Stimulated activated naive CD4-positive, alpha-beta T cell treated with Interleukin-2 at 50 U/mL for 16 hours (primary cell): Measurements from ENCODE around the gene PRR12.

ENCODE experiments used
- DNase-seq: peaks from one replicate; lab custom pipeline; 2025; lab: John Stamatoyannopoulos, UW

The PRR12 gene

DNA sequence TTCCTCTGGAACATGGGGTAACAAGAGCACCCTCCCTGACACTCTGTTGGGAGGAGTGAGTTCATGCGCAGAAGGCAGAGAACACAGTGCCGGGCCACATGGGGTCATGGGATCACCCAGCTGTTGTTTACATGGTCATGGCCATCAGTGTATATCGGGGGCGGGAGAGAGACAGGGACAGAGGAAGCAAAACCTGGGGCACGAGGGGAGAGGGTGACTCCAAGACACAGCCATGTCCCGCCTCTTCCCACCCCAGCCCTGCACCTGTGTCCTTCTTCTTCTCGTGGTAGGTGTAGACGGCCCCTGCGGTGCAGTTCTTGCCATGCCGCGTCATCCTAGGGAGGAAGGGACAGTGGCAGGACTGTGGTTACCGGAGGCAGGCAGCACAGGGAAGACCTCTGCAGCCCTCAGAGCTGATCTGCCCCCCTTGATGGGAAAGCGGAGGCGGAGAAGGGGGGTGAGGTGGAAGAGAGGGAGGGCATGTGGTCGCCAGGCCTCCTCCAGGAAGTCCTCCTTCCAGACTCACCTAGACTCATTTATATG, 30.6 kb upstream of the PRR12 start:
- DNase-seq, result peak; percentile 51

DNA sequence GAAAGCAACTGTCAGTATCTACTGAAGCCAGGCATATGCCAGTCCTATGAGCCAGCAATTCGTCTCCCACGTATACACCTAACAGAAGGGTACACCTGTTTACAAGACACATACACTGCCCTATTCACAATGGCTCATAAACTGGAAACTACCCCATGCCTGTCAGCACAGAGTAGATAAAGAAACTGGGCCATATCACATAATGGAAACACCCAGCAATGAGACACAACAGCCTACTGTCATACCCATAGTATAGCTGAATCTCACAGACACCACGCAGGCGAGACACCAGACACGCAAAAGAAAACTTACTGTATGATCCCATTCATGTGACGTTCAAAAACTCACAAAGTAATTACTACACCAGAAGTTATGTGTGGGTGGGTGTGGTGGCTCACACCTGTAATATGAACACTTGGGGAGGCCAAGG, 26.4 kb upstream of the PRR12 start:
- DNase-seq, result peak; percentile 62

DNA sequence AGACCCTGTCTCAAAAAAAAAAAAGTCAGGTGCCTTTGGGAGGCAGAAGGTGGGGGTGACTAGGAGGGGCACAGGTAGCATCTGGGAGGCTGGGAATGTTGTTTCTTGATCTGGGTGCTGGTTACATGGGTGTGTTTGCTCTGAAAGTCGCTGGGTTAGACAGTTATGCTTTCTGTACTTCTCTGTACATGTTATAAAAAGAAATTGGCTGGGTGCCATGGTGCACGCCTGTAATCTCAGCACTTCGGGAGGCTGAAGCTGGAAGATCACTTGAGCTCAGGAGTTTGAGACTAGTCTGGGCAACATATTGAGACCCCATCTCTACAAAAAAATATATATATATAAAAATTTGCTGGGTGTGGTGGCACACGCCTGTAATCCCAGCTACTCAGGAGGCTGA, 25.7 kb upstream of the PRR12 start:
- DNase-seq, result no peak

DNA sequence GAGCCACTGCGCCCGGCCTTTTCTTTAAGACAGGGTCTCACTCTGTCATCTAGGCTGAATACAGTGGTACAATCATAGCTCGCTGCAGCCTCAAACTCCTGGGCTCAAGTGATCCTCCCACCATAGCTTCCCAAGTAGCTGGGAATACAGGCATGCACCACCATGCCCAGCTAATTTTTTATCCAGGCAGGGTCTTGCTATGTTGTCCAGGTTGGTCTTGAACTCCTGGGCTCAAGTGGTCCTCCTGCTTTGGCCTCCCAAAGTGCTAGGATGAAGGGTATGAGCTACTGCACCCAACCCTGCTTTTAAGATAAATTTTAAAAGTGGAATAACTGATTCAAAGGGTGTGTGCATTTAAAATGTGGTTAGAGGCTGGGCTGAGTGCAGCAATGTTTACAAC, 24.7 kb upstream of the PRR12 start:
- no peak for DNase-seq

DNA sequence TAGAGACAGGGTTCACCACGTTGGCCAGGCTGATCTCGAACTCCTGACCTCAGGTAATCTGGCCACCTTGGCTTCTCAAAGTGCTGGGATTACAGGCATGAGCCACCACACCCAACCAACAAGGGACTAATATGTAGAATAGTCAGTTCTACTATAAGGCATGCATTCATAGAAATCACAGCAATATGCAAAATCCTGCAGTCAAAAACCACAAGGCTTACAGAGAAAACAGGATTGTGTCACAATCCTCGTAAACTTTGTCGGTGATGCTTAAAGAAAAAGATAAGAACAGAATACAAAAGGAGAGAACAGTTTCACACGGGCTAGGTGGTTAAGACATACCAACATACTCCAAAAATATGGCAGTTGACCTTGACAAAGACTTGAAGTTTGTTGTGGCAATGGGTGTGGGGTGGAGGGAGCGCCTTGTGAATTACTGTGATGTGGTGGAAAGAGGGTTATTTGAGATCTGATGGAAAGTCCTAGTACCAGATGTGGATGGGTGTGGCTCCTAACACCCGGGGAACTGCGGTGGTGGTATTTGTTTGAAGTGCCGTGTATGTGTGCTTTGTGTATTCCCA, 23.0 kb upstream of the PRR12 start:
- DNase-seq, result peak; percentile 63

- DNase-seq, result peak; percentile 67
Measured at GRCh38 chr19:49570138-49570856, 20.7 kb upstream of the PRR12 start.

- no peak for DNase-seq
Measured at GRCh38 chr19:49570997-49571676, 19.8 kb upstream of the PRR12 start.

DNA sequence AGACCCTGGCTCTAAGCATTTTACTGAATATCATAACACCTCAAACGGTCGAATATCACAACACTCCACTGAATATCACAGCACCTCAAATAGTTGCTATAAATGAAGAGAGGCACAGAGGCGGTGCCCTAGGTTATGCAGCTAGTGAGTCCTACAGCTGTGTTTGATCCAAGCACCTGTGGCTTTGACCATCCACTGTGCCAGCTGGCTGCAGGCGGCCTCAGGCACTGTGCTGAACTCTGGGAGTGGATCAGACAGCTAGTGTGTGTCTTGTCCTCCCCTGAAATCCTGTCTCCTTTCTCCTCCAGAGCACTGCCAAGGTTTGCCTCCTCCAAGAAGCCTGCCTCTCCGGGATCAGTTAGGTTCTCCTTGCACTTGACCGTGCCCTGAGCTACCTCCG, 18.0 kb upstream of the PRR12 start:
- no peak for DNase-seq

DNA sequence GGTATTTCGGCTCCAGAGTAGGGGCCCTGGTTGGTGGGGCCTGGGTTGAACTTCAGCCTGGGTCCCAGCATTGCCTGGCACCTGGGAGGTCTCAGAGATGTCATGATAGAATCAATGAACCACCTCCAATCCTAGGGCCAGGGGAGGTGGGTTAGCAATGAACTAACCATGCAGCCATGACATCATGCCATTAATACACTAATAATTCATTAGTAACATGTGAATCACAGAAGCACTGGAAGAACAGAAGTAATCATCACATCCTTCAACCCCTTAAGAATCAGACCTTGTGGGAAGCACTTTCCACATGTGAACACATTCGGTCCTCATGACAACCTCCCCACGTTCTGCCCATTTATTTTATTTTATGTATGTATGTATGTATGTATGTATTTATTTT, 17.6 kb upstream of the PRR12 start:
- no peak for DNase-seq

GRCh38 chr19:49574206-49574755, 16.7 kb upstream of the PRR12 start:
- DNase-seq, result no peak

- DNase-seq, result no peak
Measured at GRCh38 chr19:49579193-49579592, 11.8 kb upstream of the PRR12 start.

GRCh38 chr19:49579947-49580263, 11.1 kb upstream of the PRR12 start:
- no peak for DNase-seq

DNA sequence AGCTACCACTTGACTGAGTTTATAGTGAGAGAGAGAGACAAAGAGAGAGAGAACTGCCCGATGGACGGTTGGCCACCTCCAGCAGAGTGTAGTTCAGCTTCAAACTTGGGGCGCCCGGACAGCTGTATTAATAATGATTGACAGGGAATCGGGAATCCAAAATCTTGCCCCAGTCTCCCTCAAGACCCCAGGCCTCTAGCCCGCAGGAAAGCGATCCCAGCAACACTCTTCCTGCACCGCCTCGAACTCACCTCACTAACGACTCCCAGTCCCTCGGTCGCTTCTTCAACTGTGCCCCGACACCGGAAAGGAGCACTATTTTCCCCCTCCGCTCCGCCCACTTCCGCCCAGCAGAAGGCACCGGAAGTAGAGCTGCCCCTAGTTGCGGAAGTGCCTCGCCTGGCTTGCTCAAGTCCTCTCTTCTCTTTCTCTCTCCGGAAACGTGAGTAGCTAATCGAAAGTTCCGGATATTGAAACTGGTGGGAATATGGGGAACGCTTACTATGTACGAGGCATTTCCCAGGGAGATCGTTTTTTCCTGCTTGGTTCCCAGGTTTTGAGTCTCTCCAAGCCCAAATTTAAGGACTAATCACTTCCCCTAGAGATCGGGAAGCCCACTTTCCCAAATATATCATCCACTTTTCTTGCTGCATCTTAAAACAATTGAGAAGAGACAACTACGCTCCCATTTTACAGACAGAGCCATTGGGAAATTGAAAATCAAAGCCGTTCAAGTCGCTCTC, 10.5 kb upstream of the PRR12 start, which contains the start of gene NOSIP:
NOSIP (minus strand) TSS at position 293 of the 743 bp plus-strand sequence. CDS start 19,865 bp downstream, outside the sequence.
- peak; percentile 95 for DNase-seq

- no peak for DNase-seq
Measured at GRCh38 chr19:49581007-49581508, 9.9 kb upstream of the PRR12 start, which contains the start of gene PRRG2. Gene PRRG2, plus strand, starts transcription at chr19:49581316. Its CDS starts 1,904 bp downstream, at chr19:49583220.

DNA sequence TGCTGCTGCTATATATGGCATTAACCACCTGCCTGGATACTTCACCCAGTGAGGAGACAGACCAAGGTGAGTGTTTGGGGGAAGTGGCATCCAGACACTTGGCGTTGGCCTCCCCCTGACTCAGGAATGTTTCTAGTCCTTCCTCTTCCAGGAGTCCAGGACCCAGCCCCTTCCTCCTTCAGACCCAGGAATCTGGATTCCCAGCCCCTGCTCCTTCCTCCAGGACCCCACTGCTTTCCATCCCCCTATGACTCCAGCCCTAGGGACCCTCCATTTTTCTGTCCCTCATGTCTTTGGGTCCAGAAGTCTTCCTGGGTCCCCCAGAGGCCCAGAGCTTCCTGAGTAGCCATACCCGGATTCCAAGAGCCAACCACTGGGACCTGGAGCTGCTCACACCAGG, 7.7 kb upstream of the PRR12 start:
- DNase-seq, result no peak

DNA sequence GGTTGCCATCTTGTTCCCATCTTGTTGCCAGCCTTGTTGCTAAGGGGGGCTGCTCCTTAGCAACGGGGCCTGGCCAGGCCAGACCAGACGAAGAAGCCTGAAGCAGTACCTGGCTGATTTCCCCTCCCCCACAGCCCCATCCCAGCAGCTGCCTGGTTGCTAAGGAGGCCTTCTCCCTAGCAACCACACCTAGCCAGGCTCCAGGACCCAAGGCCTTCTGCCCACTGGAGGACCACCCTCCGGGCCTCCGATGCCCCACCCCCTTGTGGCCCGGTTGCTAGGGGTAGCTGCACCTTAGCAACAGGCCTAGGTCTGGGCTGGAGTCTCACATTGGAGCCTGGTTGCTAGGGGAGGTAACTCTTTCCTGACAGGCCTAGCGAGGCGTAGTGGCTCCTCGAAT, 6.0 kb upstream of the PRR12 start:
- DNase-seq, result no peak

- no peak for DNase-seq
Measured at GRCh38 chr19:49587227-49587626, 3.8 kb upstream of the PRR12 start.

DNA sequence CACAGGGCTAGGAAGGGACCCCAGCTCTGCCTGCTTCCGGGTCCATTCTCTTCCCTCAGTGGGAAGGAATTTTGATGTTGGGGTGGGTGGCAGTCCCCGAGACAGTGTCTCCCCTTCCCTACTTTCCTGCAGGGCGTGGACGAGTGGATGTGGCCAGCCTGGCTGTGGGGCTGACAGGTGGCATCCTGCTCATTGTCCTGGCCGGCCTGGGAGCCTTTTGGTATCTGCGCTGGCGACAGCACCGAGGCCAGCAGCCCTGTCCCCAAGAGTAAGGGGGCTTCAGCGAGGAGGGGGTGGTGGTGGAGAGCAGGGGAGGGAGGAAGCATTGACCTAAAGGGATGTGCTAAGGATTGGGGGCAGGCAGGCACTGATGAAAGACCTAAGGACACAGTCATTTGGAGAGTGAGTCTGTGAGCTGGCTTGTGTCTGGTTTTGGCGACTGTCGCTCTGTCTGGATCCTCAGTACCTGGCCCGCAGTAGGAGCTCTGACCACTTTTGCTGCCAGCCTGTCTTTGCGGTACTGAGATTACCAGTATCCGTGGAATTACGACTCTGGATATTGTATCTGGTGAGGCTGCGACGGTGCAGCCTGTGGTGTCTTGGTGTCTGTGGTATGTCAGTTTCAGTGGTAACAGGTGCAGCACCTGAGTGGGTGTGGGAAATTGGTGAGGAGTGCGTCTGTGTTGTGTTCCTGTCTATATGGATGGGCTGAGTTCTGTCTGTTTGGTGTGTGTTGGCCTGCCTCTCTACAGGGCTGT, 2.4 kb upstream of the PRR12 start:
- peak; percentile 33 for DNase-seq

DNA sequence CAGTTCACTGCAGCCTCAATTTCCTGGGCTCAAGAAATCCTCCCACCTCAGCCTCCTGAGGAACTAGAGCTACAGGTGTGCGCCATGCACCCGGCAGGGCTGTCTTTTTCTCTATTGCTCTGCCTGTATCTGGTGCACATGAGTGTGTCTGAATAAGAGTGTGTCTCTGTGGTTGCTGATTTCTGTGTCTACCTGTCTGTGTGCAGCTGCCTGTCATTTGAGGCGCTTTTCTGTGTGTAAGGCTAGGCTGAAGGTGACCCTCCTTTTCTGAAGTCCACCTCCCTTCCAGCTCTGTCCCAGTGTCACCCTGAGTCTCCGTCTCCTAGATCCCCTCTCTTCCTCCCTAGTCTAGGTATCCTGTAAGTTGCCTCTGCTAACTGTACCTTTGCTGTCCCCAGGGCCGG, 1.5 kb upstream of the PRR12 start:
- DNase-seq, result no peak

DNA sequence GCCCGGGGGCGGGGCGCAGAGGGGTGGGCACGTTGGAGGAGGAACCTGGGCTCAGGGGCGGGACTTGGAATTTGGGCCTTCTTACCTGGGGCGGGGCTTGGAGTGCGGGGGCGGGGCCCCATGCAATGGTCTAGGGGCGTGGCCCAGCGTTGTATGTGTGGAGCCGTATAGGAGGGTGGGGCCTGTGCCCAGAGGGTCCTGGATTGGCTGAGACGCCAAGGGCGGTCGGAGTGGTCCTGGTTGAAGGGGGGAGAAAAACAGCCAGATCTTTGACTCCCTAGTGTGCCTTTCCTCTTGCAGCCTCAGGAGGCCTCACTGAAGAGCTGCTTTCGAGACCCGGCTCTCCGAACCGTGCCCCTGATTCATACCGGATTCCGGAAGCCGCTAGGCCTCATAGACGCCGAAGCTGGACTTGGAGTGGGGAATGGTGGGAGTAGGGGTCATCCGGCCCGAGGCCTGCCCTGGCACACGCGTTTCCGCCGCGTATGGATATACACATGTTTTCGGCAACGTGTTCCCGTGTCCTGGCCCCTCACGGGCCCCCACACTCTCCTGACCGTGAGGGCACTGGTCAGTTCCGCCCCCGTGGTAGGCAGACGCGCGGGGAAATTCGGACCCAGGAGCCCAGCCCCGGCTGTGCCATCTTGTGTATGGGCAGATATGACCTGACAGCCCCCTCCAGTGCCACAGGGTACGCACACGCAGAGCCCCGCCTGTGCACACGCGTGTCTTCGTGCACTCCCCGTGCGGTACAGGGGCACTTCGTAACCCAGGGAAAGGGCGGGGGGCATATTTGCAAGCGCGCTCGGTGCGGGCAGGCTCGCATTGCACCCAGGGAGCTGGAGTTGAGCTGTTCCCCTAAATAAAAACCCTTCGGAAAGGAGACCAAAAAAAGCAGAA, 661 bp upstream of the PRR12 start:
- DNase-seq, result peak; percentile 88
